Left lobe of liver (tissue), 2 donors: ENCODE results near the gene SUMF2. TPM values are rescaled to one million over a fixed set of nuclear protein-coding genes. Genes with fewer than 3 reads are reported as not detected.
A peak's percentile ranks its signal among the peaks of the same experiment; 100 is the strongest.
"Not testable (repeated sequence)": the region's sequence is repeated elsewhere in the genome, so short reads cannot be mapped to it uniquely, and the experiment has no call there.

Source experiments
- ATAC-seq: fragments of 200-7000 bp; cut with Tn5 transposase; one replicate; pipeline ENCODE4 v1.9.1; 2020; ENCODE audit warnings: mild to moderate bottlenecking, moderate library complexity
- DNase-seq: peaks from one replicate; pipeline ENCODE4 v3.0.0-alpha.2; 2020; ENCODE audit warnings: low spot score
- total RNA-seq: library from RNA; stranded (reverse); gene quantifications from one replicate; pipeline ENCODE4 v1.2.1, GENCODE V29; 2021
- donor health status: DM: no; HTN: no; CAD: no; lungs with moderate emphysema.
- donor health status: DM: no; HTN: yes; CAD: no.

Gene SUMF2
- total RNA-seq, 1 donor from 2014 or later: 83.3 TPM

DNA sequence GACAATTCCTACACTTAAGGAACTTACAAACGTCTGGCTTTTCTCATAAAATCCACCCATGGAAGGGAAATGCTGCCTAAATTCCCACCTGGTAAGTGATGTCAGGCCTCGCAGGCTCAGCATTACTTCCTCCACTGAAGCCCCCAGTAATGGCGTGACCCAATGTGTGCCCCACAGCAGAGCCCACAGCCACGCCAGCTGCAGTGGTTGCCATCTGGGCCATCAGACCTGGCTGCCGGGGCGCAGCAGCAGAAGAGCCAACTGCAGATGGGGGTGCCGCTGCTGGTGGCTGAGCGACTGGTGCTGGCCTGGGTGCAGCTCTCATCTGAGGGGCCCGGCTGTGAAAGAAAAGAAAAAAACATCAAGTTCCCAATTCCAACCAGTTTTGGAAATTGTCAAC lies 40.1 kb downstream of the SUMF2 start:
- not testable (repeated sequence) for DNase-seq, ATAC-seq

- DNase-seq (no peak), ATAC-seq (peak; percentile 23)
These were observed 41.4 kb downstream of the SUMF2 start for GRCh38 chr7:56105508-56105907.

- ATAC-seq: peak; percentile 99
- DNase-seq: peak; percentile 97
These were observed 42.3 kb downstream of the SUMF2 start, which contains the start of gene CHCHD2 for GRCh38 chr7:56106108-56107073. Gene CHCHD2, minus strand, starts transcription at chr7:56106476. Its CDS starts 63 bp downstream, at chr7:56106413.

DNA sequence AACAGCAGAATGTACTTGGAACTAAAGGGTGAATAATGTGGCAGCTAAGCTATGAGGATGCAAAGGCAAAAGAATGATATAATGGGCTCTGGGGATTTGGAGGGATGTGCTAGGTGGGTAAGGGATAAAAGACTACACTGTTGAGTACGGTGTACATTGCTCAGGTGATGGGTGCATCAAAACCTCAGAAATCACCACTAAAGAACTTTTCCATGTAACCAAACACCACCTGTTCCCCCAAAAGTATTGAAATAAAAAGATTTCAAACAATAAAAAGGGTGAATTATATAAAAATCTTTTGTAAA lies 43.8 kb downstream of the SUMF2 start:
- ATAC-seq: no peak
- DNase-seq: no peak

- DNase-seq (no peak), ATAC-seq (no peak)
These were observed 46.5 kb downstream of the SUMF2 start for GRCh38 chr7:56110611-56111010.

GRCh38 chr7:56112244-56112643 lies 48.2 kb downstream of the SUMF2 start:
- not testable (repeated sequence) for DNase-seq, ATAC-seq

GRCh38 chr7:56115852-56116538 lies 51.9 kb downstream of the SUMF2 start, which contains the start of gene NUPR2:
Gene NUPR2, minus strand, starts transcription at chr7:56116417. Its CDS starts 103 bp downstream, at chr7:56116314.
- DNase-seq (no peak), ATAC-seq (no peak)

DNA sequence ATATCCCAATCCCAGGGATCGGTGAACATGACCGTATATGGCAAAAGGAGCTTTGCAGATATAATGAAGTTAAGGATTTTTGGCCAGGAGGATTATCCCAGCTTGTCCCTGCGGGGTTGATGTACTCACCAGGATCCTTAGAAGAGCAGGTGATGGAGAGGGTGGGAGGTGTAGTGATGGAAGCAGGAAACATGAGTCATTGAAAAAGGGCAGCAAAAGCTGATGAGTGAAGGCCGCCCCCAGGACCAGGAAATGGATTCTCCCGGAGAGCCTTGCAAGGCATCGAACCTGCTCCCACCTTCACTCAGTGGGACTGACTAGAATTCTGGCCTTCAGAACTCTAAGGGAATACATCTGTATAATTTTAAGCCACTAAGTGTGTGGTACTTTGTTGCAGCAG lies 57.4 kb downstream of the SUMF2 start:
- no peak for DNase-seq
- ATAC-seq: no peak

DNA sequence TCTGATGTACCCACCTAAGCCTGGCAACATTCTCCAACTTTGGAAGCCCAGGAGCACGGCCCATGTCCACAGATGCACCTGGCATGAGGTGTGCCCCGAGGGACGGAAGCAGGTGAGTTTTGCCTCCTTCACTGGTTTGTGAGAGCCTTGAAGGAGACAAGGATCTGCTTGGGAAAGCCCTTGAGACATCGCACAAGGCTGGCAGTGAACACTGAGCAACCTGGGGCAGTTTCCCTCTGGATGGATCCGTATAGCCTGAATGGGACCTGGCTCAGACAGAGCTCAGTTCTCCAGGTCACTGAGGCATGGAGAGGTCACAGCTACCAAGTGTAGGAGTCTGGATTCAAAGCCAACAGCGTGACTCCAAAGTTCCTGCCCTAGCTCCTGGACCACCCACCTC lies 60.9 kb downstream of the SUMF2 start:
- DNase-seq: no peak
- no peak for ATAC-seq

- DNase-seq (no peak), ATAC-seq (no peak)
These were observed 61.7 kb downstream of the SUMF2 start for GRCh38 chr7:56125831-56126230.

GRCh38 chr7:56127241-56127975 lies 63.3 kb downstream of the SUMF2 start:
- ATAC-seq (no peak), DNase-seq (no peak)

Other genes starting within 250 kb of the SUMF2 start
- gene SEPTIN14, start 201.5 kb upstream of the SUMF2 start, total RNA-seq: not detected
- gene ZNF713, start 176.8 kb upstream of the SUMF2 start, total RNA-seq: 0.45 TPM
- 9.5 TPM for gene MRPS17, start 112.4 kb upstream of the SUMF2 start, total RNA-seq
- 6.1 TPM for gene NIPSNAP2, start 99.7 kb upstream of the SUMF2 start, total RNA-seq
- gene PSPH, start 12.8 kb upstream of the SUMF2 start, total RNA-seq: 9.0 TPM
- 25.7 TPM for gene CCT6A, start 12.5 kb upstream of the SUMF2 start, total RNA-seq
- gene PHKG1, start 28.7 kb downstream of the SUMF2 start, total RNA-seq: 0.78 TPM
- gene CHCHD2, start 42.2 kb downstream of the SUMF2 start, total RNA-seq: 189 TPM
- not detected for gene NUPR2, start 52.1 kb downstream of the SUMF2 start, total RNA-seq